A549 (cell line): ENCODE data around the gene RCVRN. TPM values are rescaled to one million over a fixed set of nuclear protein-coding genes. Genes with fewer than 3 reads are reported as not detected.

Source experiments
- ATAC-seq, 2 experiments: fragments of 200-7000 bp in 1 of 2; fragments of >200 bp in 1 of 2; cut with Nextera tagmentation in 1 of 2; cut with Tn5 transposase in 1 of 2; 3 replicates each; pipeline versions ENCODE4 v1.8.0 to v1.9.1; 2018 to 2020; ENCODE audit warnings: mild to moderate bottlenecking in 1 of 2, moderate library complexity in 1 of 2
- CTCF ChIA-PET: fragments of 300-600 bp; sonication (Branson Sonifier 250); formaldehyde crosslinking; extraction: SDS; loops from one replicate; lab custom pipeline; 2021; ENCODE audit warnings: antibody characterized with exemption, inconsistent platforms; lab: Yijun Ruan, JAX
- POLR2A ChIA-PET: fragments of 350-600 bp; formaldehyde crosslinking; extraction: SDS; loops from one replicate; lab custom pipeline; 2021; ENCODE audit warnings: antibody characterized with exemption, inconsistent platforms; lab: Yijun Ruan, JAX
- DNase-seq, 2 experiments: peaks; one replicate each; pipeline versions ENCODE4 v3.0.0 to v3.0.0-alpha.2; 2011 to 2016; ENCODE audit warnings: low read depth in 1 of 2, low spot score in 1 of 2
- FAIRE-seq: peaks from 2 replicates; lab custom pipeline; 2011; peaks lifted over from hg19 to GRCh38; lab: Jason Lieb, UNC
- H3K27ac ChIP-seq, 2 experiments: fragments of >200 bp; sonication (Bioruptor Twin); formaldehyde crosslinking; 3 replicates each; pipeline ENCODE4 v1.5.1; 2016 to 2017
- H3K4me1 ChIP-seq: fragments of >200 bp; sonication (Bioruptor Twin); formaldehyde crosslinking; 3 replicates; pipeline ENCODE4 v1.6.1; 2016
- H3K4me2 ChIP-seq: fragments of >200 bp; sonication (Bioruptor Twin); formaldehyde crosslinking; 3 replicates; pipeline ENCODE4 v1.6.1; 2016
- H3K4me3 ChIP-seq: fragments of >200 bp; sonication (Bioruptor Twin); formaldehyde crosslinking; 3 replicates; pipeline ENCODE4 v1.5.1; 2016
- H3K9me3 ChIP-seq: fragments of >200 bp; sonication (Bioruptor Twin); formaldehyde crosslinking; 3 replicates; pipeline ENCODE4 v1.6.1; 2016
- BHLHE40 ChIP-seq: IDR thresholded peaks from 2 replicates; pipeline ENCODE4 v1.6.1; 2012; ENCODE audit warnings: low read depth, low read length, inconsistent platforms
- EHF ChIP-seq: fragments of 250-450 bp; sonication (Bioruptor Pico); IDR thresholded peaks from 2 replicates; pipeline ENCODE4 v1.5.0; 2020; ENCODE audit warnings: mild to moderate bottlenecking
- EHMT2 ChIP-seq: fragments of 200-600 bp; sonication (generic); IDR thresholded peaks from 2 replicates; pipeline ENCODE4 v1.6.1; 2016; ENCODE audit warnings: antibody characterized with exemption, low read depth, mild to moderate bottlenecking, moderate library complexity
- FOSB ChIP-seq: fragments of 250-450 bp; sonication (Bioruptor Pico); IDR thresholded peaks from 2 replicates; pipeline ENCODE4 v1.5.0; 2020; ENCODE audit warnings: mild to moderate bottlenecking, moderate library complexity
- FOXS1 ChIP-seq: fragments of 250-450 bp; sonication (Bioruptor Pico); IDR thresholded peaks from 2 replicates; pipeline ENCODE4 v1.5.0; 2020; ENCODE audit warnings: mild to moderate bottlenecking, moderate library complexity
- GATA3 ChIP-seq: IDR thresholded peaks from 2 replicates; pipeline ENCODE4 v1.6.1; 2012; ENCODE audit warnings: borderline replicate concordance
- HEYL ChIP-seq: fragments of 250-450 bp; sonication (Bioruptor Pico); IDR thresholded peaks from 2 replicates; pipeline ENCODE4 v1.8.0; 2021; ENCODE audit warnings: mild to moderate bottlenecking, moderate library complexity
- HMGXB4 ChIP-seq: fragments of 250-450 bp; sonication (Bioruptor Pico); IDR thresholded peaks from 2 replicates; pipeline ENCODE4 v1.5.0; 2021; ENCODE audit warnings: mild to moderate bottlenecking, moderate library complexity, borderline replicate concordance
- JUN ChIP-seq, 2 experiments: fragments of >200 bp; sonication (Bioruptor Twin); formaldehyde crosslinking; IDR thresholded peaks; 2 replicates in 1 of 2; 3 replicates in 1 of 2; pipeline ENCODE4 v1.6.1; 2016 to 2017
- MYC ChIP-seq: IDR thresholded peaks from 2 replicates; pipeline ENCODE4 v1.6.1; 2012; ENCODE audit warnings: mild to moderate bottlenecking, inconsistent platforms, low read length, improper control_type of control experiment, borderline replicate concordance
- RAD21 ChIP-seq, 2 experiments: fragments of >200 bp in 1 of 2; sonication (Bioruptor Twin) in 1 of 2; formaldehyde crosslinking in 1 of 2; IDR thresholded peaks in 1 of 2; conservative IDR thresholded peaks in 1 of 2; 2 replicates in 1 of 2; 3 replicates in 1 of 2; pipeline ENCODE4 v1.6.1; 2012 to 2018; ENCODE audit warnings: inconsistent platforms in 1 of 2
- REST ChIP-seq: fragments of 200-600 bp; sonication (generic); IDR thresholded peaks from 2 replicates; pipeline ENCODE4 v1.6.1; 2016; ENCODE audit warnings: antibody characterized with exemption, mild to moderate bottlenecking, moderate library complexity
- RNF2 ChIP-seq: fragments of 200-600 bp; sonication (generic); IDR thresholded peaks from 2 replicates; pipeline ENCODE4 v1.6.1; 2016; ENCODE audit warnings: low read depth, mild to moderate bottlenecking, antibody characterized with exemption, moderate library complexity, borderline replicate concordance
- USF2 ChIP-seq: fragments of 450-650 bp; IDR thresholded peaks from 2 replicates; pipeline ENCODE4 v1.6.1; 2014; ENCODE audit warnings: antibody characterized with exemption
- ZNF302 ChIP-seq: fragments of 250-450 bp; sonication (Bioruptor Pico); IDR thresholded peaks from 2 replicates; pipeline ENCODE4 v1.9.0; 2021; ENCODE audit warnings: inconsistent platforms, mild to moderate bottlenecking, moderate library complexity
- ZSCAN20 ChIP-seq: fragments of 250-450 bp; sonication (Bioruptor Pico); IDR thresholded peaks from 2 replicates; pipeline ENCODE4 v1.8.0; 2022; ENCODE audit warnings: mild to moderate bottlenecking, moderate library complexity
- WGBS: methylation state at CpG from one replicate; pipeline ENCODE4 v1.1.6; 2017; ENCODE audit errors: missing lambda C conversion rate; 5-methylcytosine and 5-hydroxymethylcytosine counted together
- polyA plus RNA-seq, 4 experiments: library from polyadenylated mRNA; depleted of rRNA in 3 of 4; stranded (reverse); fragments of >200 nt; fragmentation: RNase III in 1 of 4; extraction: RNeasy Plus Mini Kit Qiagen cat#74134 plus additional on column Dnase treatment in 1 of 4; gene quantifications; 2 replicates in 3 of 4; 3 replicates in 1 of 4; pipeline ENCODE4 v1.2.3, GENCODE V29; 2011 to 2017

Gene RCVRN
- polyA plus RNA-seq, 2 of the 4 experiments (the other 2 are of a cell fraction) = not detected

GRCh38 chr17:9908649-9909042 is 3.6 kb upstream of the RCVRN start:
- H3K4me1 ChIP-seq = peaks cover 20% of the 10 kb centered on the region
- H3K27ac ChIP-seq = peak overlapping the region in 1 of 2 experiments; percentile 68; a peak in 2 of 6 replicates
- ChIA-PET CTCF (interaction anchor here (0.7 to 2.2 kb wide), 6 partner anchors 10 to 175 kb away, joined by 3 to 8 read pairs (median 4); no protein-coding TSS in a partner anchor), POLR2A (no interaction called here)
- DNase-seq = no peak
- no peak for FAIRE-seq
- no peak overlapping the region for H3K4me2 ChIP-seq
- no peaks in the 10 kb centered on the region for H3K9me3 ChIP-seq
- TF ChIP-seq GATA3 (0 out of 2 replicates have a peak, but pooled peaks have one; percentile 10), FOSB (CRISPR knock-in tag) (no peak)
- WGBS = 81% methylated on average over 7 of the region's 7 CpGs
- H3K4me3 ChIP-seq = no peak overlapping the region
- ATAC-seq = no peak

GRCh38 chr17:9907883-9908648 is 3.0 kb upstream of the RCVRN start:
- Histone ChIP-seq H3K27ac (peak overlapping the region; percentile 21 to 68; a peak in 5 of 6 replicates), H3K4me3 (no peak overlapping the region), H3K9me3 (no peaks in the 10 kb centered on the region), H3K4me2 (peak overlapping the region; percentile 17; the same call in 1 of the 3 replicates)
- ChIA-PET CTCF (interaction anchor here (0.7 to 2.2 kb wide), 8 partner anchors 9 to 175 kb away, joined by 3 to 8 read pairs (median 4); no protein-coding TSS in a partner anchor), POLR2A (no interaction called here)
- FAIRE-seq = no peak
- peak in 1 of 2 experiments; percentile 57 for DNase-seq
- ATAC-seq = peak; percentile 39 to 73; a peak in 3 of 6 replicates
- TF ChIP-seq MYC (no peak), ZNF302 (no peak), REST (no peak), RAD21 (conservative IDR thresholded peaks at IDR 0.05 in 1 of 2, IDR thresholded peaks at IDR 0.05 in 1 of 2) (no peak), HEYL (CRISPR knock-in tag) (no peak), RNF2 (no peak), BHLHE40 (no peak), EHMT2 (no peak), FOXS1 (CRISPR knock-in tag) (no peak), EHF (no peak), USF2 (no peak), HMGXB4 (CRISPR knock-in tag) (no peak), ZSCAN20 (no peak), JUN (IDR thresholded peaks at IDR 0.05) (no peak)
- TF ChIP-seq, all 56 proteins: peak for 0
- WGBS = 57% methylated on average over 12 of the region's 12 CpGs
- peaks cover 20% of the 10 kb centered on the region for H3K4me1 ChIP-seq
